AG09319 (cell line): Measurements from ENCODE around the gene DNAH14.
"Not testable (repeated sequence)": the region's sequence is repeated elsewhere in the genome, so short reads cannot be mapped to it uniquely, and the experiment has no call there.

Experiments used
- DNase-seq: peaks from one replicate; pipeline ENCODE4 v3.0.0-alpha.2; 2010; ENCODE audit warnings: low read depth; ENCODE audit errors: extremely low read depth
- CTCF ChIP-seq: IDR thresholded peaks from 2 replicates; pipeline ENCODE4 v1.5.1; 2011; ENCODE audit warnings: low read depth, mild to moderate bottlenecking, inconsistent platforms, low read length, moderate library complexity

DNAH14 gene

GRCh38 chr1:225182716-225183115, 253.2 kb downstream of the DNAH14 start:
- no peak for TF ChIP-seq CTCF
- no peak for DNase-seq

DNA sequence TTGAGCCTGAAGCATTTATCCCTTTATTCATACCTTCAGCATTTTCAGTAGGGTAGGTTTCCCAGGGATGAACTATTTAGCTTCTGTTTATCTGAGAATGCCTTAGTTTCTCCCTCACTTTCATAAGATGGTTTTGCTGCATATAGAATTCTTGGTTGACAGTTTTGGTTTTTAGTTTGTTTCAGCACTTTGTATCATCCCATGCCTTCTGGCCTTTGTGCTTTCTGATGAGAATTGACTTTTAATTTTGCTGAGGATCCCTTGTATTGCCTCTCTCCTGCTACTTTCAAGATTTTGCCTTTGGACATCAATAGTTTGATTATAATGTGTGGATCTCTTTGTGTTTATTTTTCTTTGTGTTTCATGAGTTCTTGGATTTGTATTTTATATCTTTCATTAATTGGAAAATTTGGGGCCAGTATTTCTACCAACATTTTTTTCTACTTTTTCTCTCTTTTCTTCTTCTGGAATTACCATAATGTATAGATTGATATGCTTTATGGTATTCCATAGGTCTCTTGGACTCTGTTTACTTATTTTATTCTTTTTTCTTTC, 261.8 kb downstream of the DNAH14 start:
- DNase-seq, result no peak
- no peak for TF ChIP-seq CTCF

GRCh38 chr1:225201447-225201846, 272.0 kb downstream of the DNAH14 start:
- TF ChIP-seq CTCF, result no peak

GRCh38 chr1:225207791-225208190, 278.3 kb downstream of the DNAH14 start:
- no peak for DNase-seq
- TF ChIP-seq CTCF, result no peak

More at GRCh38 chr1:225201447-225201846, 272.0 kb downstream of the DNAH14 start:
- no peak for DNase-seq

DNA sequence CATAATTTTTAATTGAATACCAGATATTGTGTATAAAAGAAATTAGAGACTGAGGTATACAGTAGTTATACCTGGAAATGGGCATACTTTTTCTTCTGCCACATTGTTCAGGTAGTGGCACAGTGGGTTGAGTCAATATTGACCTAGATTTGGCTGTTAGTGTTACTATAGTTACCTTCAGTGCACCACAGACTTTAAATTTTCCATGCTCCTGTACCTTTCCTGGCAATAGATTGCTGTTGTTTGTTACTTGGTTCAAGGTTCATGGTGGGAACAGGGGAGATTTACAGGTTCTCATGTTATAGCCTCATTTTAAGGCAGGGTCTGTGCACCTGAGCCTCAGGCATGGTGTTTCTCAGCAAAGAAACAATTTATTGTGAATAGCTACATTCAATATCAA, 279.7 kb downstream of the DNAH14 start:
- no peak for DNase-seq
- TF ChIP-seq CTCF, result no peak

- not testable (repeated sequence) for DNase-seq
These were observed 280.7 kb downstream of the DNAH14 start for GRCh38 chr1:225210180-225210579.

DNA sequence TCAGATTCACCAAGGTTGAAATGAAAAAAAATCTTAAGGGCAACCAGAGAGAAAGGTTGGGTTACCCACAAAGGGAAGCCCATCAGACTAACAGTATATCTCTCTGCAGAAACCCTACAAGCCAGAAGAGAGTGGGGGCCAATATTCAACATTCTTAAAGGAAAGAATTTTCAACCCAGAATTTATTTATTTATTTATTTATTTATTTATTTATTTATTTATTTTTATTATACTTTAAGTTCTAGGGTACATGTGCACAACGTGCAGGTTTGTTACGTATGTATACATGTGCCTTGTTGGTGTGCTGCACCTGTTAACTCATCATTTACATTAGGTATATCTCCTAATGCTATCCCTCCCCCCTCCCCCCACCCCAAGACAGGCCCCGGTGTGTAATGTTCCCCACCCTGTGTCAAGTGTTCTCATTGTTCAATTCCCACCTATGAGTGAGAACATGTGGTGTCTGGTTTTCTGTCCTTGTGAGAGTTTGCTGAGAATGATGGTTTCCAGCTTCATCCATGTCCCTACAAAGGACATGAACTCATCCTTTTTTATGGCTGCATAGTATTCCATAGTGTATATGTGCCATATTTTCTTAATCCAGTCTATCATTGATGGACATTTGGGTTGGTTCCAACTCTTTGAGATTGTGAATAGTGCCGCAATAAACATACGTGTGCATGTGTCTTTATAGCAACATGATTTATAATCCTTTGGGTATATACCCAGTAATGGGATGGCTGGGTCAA, 282.4 kb downstream of the DNAH14 start:
- not testable (repeated sequence) for DNase-seq

DNA sequence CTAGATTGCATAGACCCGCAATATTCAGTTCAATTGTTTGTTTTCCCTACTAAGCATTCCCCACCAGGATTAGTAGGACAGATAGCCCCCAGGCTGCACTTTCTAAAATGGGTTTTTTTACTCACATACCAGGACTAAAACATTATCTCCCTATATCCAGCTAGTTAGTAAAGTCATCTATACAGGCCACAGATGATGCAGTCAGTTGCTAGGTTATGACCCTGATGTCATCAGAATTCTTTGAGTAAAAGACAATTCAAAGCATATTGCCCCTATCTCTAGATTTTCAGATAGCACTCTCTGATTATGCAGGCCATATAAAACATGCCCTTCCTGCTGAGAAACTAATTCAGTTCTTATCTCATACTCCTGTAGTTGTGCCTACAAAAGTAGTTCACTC, 294.8 kb downstream of the DNAH14 start:
- TF ChIP-seq CTCF, result no peak
- no peak for DNase-seq
